Measurements from ENCODE around the gene DDX25.

Gene DDX25

GRCh38 chr11:125923633-125924032, 19.3 kb downstream of the DDX25 start:
- no peak for DNase-seq (ENCODE audit: extremely low read depth, low read depth)
- TF ChIP-seq CTCF (IDR thresholded peaks at IDR 0.05; ENCODE audit: low read depth, low read length, missing control alignments) = no peak
- H3K4me3 ChIP-seq (replicated peaks; ENCODE audit: low read depth, low read length) = no peak overlapping the region

GRCh38 chr11:125924384-125925007, 20.2 kb downstream of the DDX25 start:
- no peak for TF ChIP-seq CTCF (IDR thresholded peaks at IDR 0.05; ENCODE audit: low read depth, low read length, missing control alignments)
- DNase-seq (ENCODE audit: extremely low read depth, low read depth) = no peak
- H3K4me3 ChIP-seq (replicated peaks; ENCODE audit: low read depth, low read length) = no peak overlapping the region

- H3K4me3 ChIP-seq (replicated peaks; ENCODE audit: low read depth, low read length) = no peak overlapping the region
- TF ChIP-seq CTCF (IDR thresholded peaks at IDR 0.05; ENCODE audit: low read depth, low read length, missing control alignments) = no peak
- no peak for DNase-seq (ENCODE audit: extremely low read depth, low read depth)
These were observed 21.0 kb downstream of the DDX25 start for GRCh38 chr11:125925247-125925740.

- H3K4me3 ChIP-seq (replicated peaks; ENCODE audit: low read depth, low read length) = no peak overlapping the region
- no peak for DNase-seq (ENCODE audit: extremely low read depth, low read depth)
- no peak for TF ChIP-seq CTCF (IDR thresholded peaks at IDR 0.05; ENCODE audit: low read depth, low read length, missing control alignments)
These were observed 21.5 kb downstream of the DDX25 start for GRCh38 chr11:125925804-125926203.

GRCh38 chr11:125926682-125927081, 22.4 kb downstream of the DDX25 start:
- no peak overlapping the region for H3K4me3 ChIP-seq (replicated peaks; ENCODE audit: low read depth, low read length)
- TF ChIP-seq CTCF (IDR thresholded peaks at IDR 0.05; ENCODE audit: low read depth, low read length, missing control alignments) = no peak
- DNase-seq (ENCODE audit: extremely low read depth, low read depth) = no peak

GRCh38 chr11:125929445-125930075, 25.3 kb downstream of the DDX25 start:
- no peak overlapping the region for H3K4me3 ChIP-seq (replicated peaks; ENCODE audit: low read depth, low read length)
- DNase-seq (ENCODE audit: extremely low read depth, low read depth) = no peak
- no peak for TF ChIP-seq CTCF (IDR thresholded peaks at IDR 0.05; ENCODE audit: low read depth, low read length, missing control alignments)

Measured in HFF-Myc (cell line).